IMR-90 (cell line): ENCODE data around the gene GDPD5. TPM values are rescaled to one million over a fixed set of nuclear protein-coding genes. Genes with fewer than 3 reads are reported as not detected.

Experiments used
- ATAC-seq: fragments of 200-7000 bp; cut with Tn5 transposase; 2 replicates; pipeline ENCODE4 v1.9.1; 2020; ENCODE audit warnings: low read depth, mild to moderate bottlenecking, moderate library complexity
- BruUV-seq: library from RNA; stranded (reverse); fragments of 400-500 nt; replicated peaks from 2 replicates; lab custom pipeline; 2021; lab: Mats Ljungman, UMichigan
- CTCF ChIA-PET: fragments of 300-600 bp; formaldehyde crosslinking; extraction: SDS; loops from one replicate; lab custom pipeline; 2021; ENCODE audit warnings: antibody characterized with exemption; lab: Yijun Ruan, JAX
- POLR2A ChIA-PET: fragments of 300-600 bp; sonication (Branson Sonifier 250); formaldehyde crosslinking; loops from one replicate; lab custom pipeline; 2022; ENCODE audit warnings: antibody characterized with exemption; ENCODE audit not compliant: unreplicated experiment; lab: Charles Lee
- DNase-seq: peaks from one replicate; pipeline ENCODE4 v3.0.0; 2013
- H2AFZ ChIP-seq: replicated peaks from 2 replicates; pipeline ENCODE3; 2013; ENCODE audit warnings: low read length, mild to moderate bottlenecking; ENCODE audit not compliant: poor library complexity
- H2AK5ac ChIP-seq: 2 replicates; pipeline ENCODE4 v1.6.1; 2013; ENCODE audit warnings: low read depth, low read length, inconsistent platforms
- H2AK9ac ChIP-seq: replicated peaks from 2 replicates; pipeline ENCODE3; 2013; ENCODE audit warnings: mild to moderate bottlenecking, low read depth, low read length, moderate library complexity; ENCODE audit not compliant: poor library complexity
- H2BK120ac ChIP-seq: 2 replicates; pipeline ENCODE4 v1.6.1; 2013; ENCODE audit warnings: low read depth, low read length, inconsistent platforms
- H2BK15ac ChIP-seq: 3 replicates; pipeline ENCODE4 v1.6.1; 2013; ENCODE audit warnings: low read depth, low read length, inconsistent platforms
- H2BK20ac ChIP-seq: 2 replicates; pipeline ENCODE4 v1.6.1; 2013; ENCODE audit warnings: low read depth, mild to moderate bottlenecking, inconsistent platforms, low read length, moderate library complexity
- H2BK5ac ChIP-seq: 2 replicates; pipeline ENCODE4 v1.6.1; 2013; ENCODE audit warnings: mild to moderate bottlenecking, low read depth, low read length, inconsistent platforms; ENCODE audit not compliant: poor library complexity, severe bottlenecking
- H3K14ac ChIP-seq: replicated peaks from 2 replicates; pipeline ENCODE4 v1.6.1; 2013; ENCODE audit warnings: low read depth, low read length, inconsistent platforms
- H3K18ac ChIP-seq: 2 replicates; pipeline ENCODE4 v1.6.1; 2013; ENCODE audit warnings: low read depth, low read length, control low read depth
- H3K23ac ChIP-seq: 2 replicates; pipeline ENCODE4 v1.6.1; 2013; ENCODE audit warnings: low read depth, low read length, inconsistent platforms
- H3K27ac ChIP-seq: 2 replicates; pipeline ENCODE4 v1.5.1; 2013; ENCODE audit warnings: mild to moderate bottlenecking, control low read depth, low read length; ENCODE audit not compliant: insufficient read depth
- H3K27me3 ChIP-seq: 2 replicates; pipeline ENCODE4 v1.6.1; 2013; ENCODE audit warnings: low read length; ENCODE audit not compliant: control insufficient read depth, insufficient read depth
- H3K36me3 ChIP-seq: 2 replicates; pipeline ENCODE4 v1.6.1; 2013; ENCODE audit warnings: low read length, mixed read lengths; ENCODE audit not compliant: control insufficient read depth, insufficient read depth
- H3K4ac ChIP-seq: 2 replicates; pipeline ENCODE4 v1.6.1; 2013; ENCODE audit warnings: low read depth, low read length, inconsistent platforms
- H3K4me1 ChIP-seq: 2 replicates; pipeline ENCODE4 v1.6.1; 2013; ENCODE audit warnings: low read length, mixed read lengths; ENCODE audit not compliant: control insufficient read depth, insufficient read depth
- H3K4me2 ChIP-seq: 2 replicates; pipeline ENCODE4 v1.6.1; 2013; ENCODE audit warnings: low read depth, mild to moderate bottlenecking, control low read depth, low read length, moderate library complexity
- H3K4me3 ChIP-seq: 2 replicates; pipeline ENCODE4 v1.5.1; 2013; ENCODE audit warnings: low read depth, mild to moderate bottlenecking, control low read depth, low read length, moderate library complexity; ENCODE audit not compliant: insufficient read depth
- H3K56ac ChIP-seq: 2 replicates; pipeline ENCODE4 v1.6.1; 2013; ENCODE audit warnings: low read length, inconsistent platforms; ENCODE audit not compliant: insufficient read depth; ENCODE audit errors: extremely low read depth
- H3K79me1 ChIP-seq, 2 experiments: 2 replicates each; pipeline ENCODE4 v1.6.1; 2013; ENCODE audit warnings: low read length in 2 of 2, inconsistent platforms in 1 of 2, low read depth in 1 of 2
- H3K9ac ChIP-seq: 2 replicates; pipeline ENCODE4 v1.6.1; 2013; ENCODE audit warnings: low read depth, low read length, control low read depth
- H3K9me1 ChIP-seq: 2 replicates; pipeline ENCODE4 v1.6.1; 2013; ENCODE audit warnings: low read length, inconsistent platforms; ENCODE audit not compliant: insufficient read depth
- H3K9me3 ChIP-seq: 2 replicates; pipeline ENCODE4 v1.6.1; 2013; ENCODE audit warnings: low read length; ENCODE audit not compliant: control insufficient read depth, insufficient read depth
- H4K20me1 ChIP-seq: 2 replicates; pipeline ENCODE4 v1.6.1; 2013; ENCODE audit warnings: low read length, inconsistent platforms; ENCODE audit not compliant: insufficient read depth
- H4K5ac ChIP-seq: 2 replicates; pipeline ENCODE4 v1.6.1; 2013; ENCODE audit warnings: mild to moderate bottlenecking, low read depth, low read length, control low read depth
- H4K8ac ChIP-seq, 2 experiments: 2 replicates each; pipeline ENCODE4 v1.6.1; 2013; ENCODE audit warnings: low read depth in 2 of 2, low read length in 2 of 2, control low read depth in 1 of 2, inconsistent platforms in 1 of 2
- H4K91ac ChIP-seq: 2 replicates; pipeline ENCODE4 v1.6.1; 2013; ENCODE audit warnings: low read depth, low read length, inconsistent platforms; ENCODE audit not compliant: insufficient read depth
- BHLHE40 ChIP-seq: fragments of 150-350 bp; IDR thresholded peaks from 2 replicates; pipeline ENCODE4 v1.6.1; 2016; ENCODE audit warnings: mild to moderate bottlenecking, low read depth, low read length
- CEBPB ChIP-seq: IDR thresholded peaks from 2 replicates; pipeline ENCODE4 v1.6.1; 2012; ENCODE audit warnings: low read depth, low read length, improper control_type of control experiment
- CHD1 ChIP-seq: IDR thresholded peaks from 2 replicates; pipeline ENCODE4 v1.6.1; 2012; ENCODE audit warnings: low read depth, low read length, improper control_type of control experiment
- CTCF ChIP-seq: conservative IDR thresholded peaks from 2 replicates; pipeline ENCODE4 v1.5.1; 2012; ENCODE audit warnings: mild to moderate bottlenecking, low read depth, low read length, improper control_type of control experiment
- ELK1 ChIP-seq: fragments of 150-350 bp; IDR thresholded peaks from 2 replicates; pipeline ENCODE4 v1.6.1; 2016; ENCODE audit warnings: low read depth, mild to moderate bottlenecking, low read length, moderate library complexity, borderline replicate concordance
- FOS ChIP-seq: fragments of 150-350 bp; IDR thresholded peaks from 2 replicates; pipeline ENCODE4 v1.6.1; 2016; ENCODE audit warnings: low read depth, low read length
- MAFK ChIP-seq: IDR thresholded peaks from 2 replicates; pipeline ENCODE4 v1.6.1; 2012; ENCODE audit warnings: low read depth, low read length, improper control_type of control experiment
- MAZ ChIP-seq: IDR thresholded peaks from 2 replicates; pipeline ENCODE4 v1.6.1; 2012; ENCODE audit warnings: low read depth, mild to moderate bottlenecking, low read length, improper control_type of control experiment, moderate library complexity, borderline replicate concordance
- MXI1 ChIP-seq: IDR thresholded peaks from 2 replicates; pipeline ENCODE4 v1.6.1; 2012; ENCODE audit warnings: low read depth, mild to moderate bottlenecking, low read length, moderate library complexity, borderline replicate concordance
- NFE2L2 ChIP-seq: fragments of 150-350 bp; IDR thresholded peaks from 2 replicates; pipeline ENCODE4 v1.6.1; 2016; ENCODE audit warnings: low read depth, mild to moderate bottlenecking, low read length
- POLR2A ChIP-seq: IDR thresholded peaks from 2 replicates; pipeline ENCODE4 v1.6.1; 2012; ENCODE audit warnings: mild to moderate bottlenecking, low read depth, low read length
- RAD21 ChIP-seq: IDR thresholded peaks from 2 replicates; pipeline ENCODE4 v1.6.1; 2012; ENCODE audit warnings: low read length, improper control_type of control experiment
- RCOR1 ChIP-seq: IDR thresholded peaks from 2 replicates; pipeline ENCODE4 v1.6.1; 2012; ENCODE audit warnings: mild to moderate bottlenecking, low read length, improper control_type of control experiment; ENCODE audit not compliant: insufficient replicate concordance
- RFX5 ChIP-seq: IDR thresholded peaks from 2 replicates; pipeline ENCODE4 v1.8.0; 2012; ENCODE audit warnings: low read depth, mild to moderate bottlenecking, low read length, moderate library complexity
- SMC3 ChIP-seq: fragments of 150-350 bp; IDR thresholded peaks from 2 replicates; pipeline ENCODE4 v1.6.1; 2016; ENCODE audit warnings: low read depth, mild to moderate bottlenecking, antibody characterized with exemption, low read length, moderate library complexity
- USF2 ChIP-seq: fragments of 150-350 bp; IDR thresholded peaks from 2 replicates; pipeline ENCODE4 v1.6.1; 2017; ENCODE audit warnings: mild to moderate bottlenecking, antibody characterized with exemption, low read length, low read depth
- WGBS, 2 experiments: methylation state at CpG; one replicate each; pipeline versions ENCODE4 v1.1.5 to v1.1.7; 2013; ENCODE audit warnings: missing lambda C conversion rate in 2 of 2; ENCODE audit not compliant: insufficient read length in 1 of 2; ENCODE audit errors: extremely low coverage in 2 of 2; 5-methylcytosine and 5-hydroxymethylcytosine counted together
- dilution Hi-C: fragments of 300-500 bp; cut with HindIII; formaldehyde crosslinking; loops from one replicate; pipeline ENCODE4 v1.14.3; 2018; ENCODE audit warnings: low sequenced_read_pairs; ENCODE audit not compliant: unreplicated experiment
- in situ Hi-C: fragments of 300-500 bp; cut with MboI; formaldehyde crosslinking; loops from 3 replicates; pipeline ENCODE4 v1.14.3; 2019; ENCODE audit warnings: low sequenced_read_pairs, inconsistent platforms, mixed read lengths
- intact Hi-C: fragments of 100-400 bp; cut with micrococcal nuclease; formaldehyde crosslinking; loops from 2 replicates; pipeline ENCODE4 v1.10.0; 2022
- polyA plus RNA-seq, 3 experiments: library from polyadenylated mRNA; depleted of rRNA; stranded (reverse); fragments of >200 nt; gene quantifications; 2 replicates each; pipeline ENCODE4 v1.2.3, GENCODE V29; 2012; ENCODE audit warnings: low replicate concordance in 1 of 3
- total RNA-seq: library from RNA; depleted of rRNA; stranded (reverse); fragments of >200 nt; gene quantifications from 2 replicates; pipeline ENCODE4 v1.2.3, GENCODE V29; 2012

GDPD5 gene
- total and polyA plus RNA-seq, 2 of the 4 experiments (the other 2 are of a cell fraction), result 2.0 to 7.9 TPM

- no peak overlapping the region for H2BK5ac ChIP-seq
- peak; percentile 92 for DNase-seq
- no peak overlapping the region for H2BK15ac ChIP-seq
- H3K9me3 ChIP-seq, result peaks cover 2% of the 10 kb centered on the region; the same call in 1 of the 2 replicates
- intact Hi-C loops, result no loop called here
- no peak overlapping the region for H2BK20ac ChIP-seq
- no peak overlapping the region for H3K27ac ChIP-seq
- no peak overlapping the region for H2AK5ac ChIP-seq
- in situ Hi-C loops, result no loop called here
- no peak overlapping the region for H3K18ac ChIP-seq
- whole genome bisulfite sequencing, 2 experiments, result 25% methylated on average over 4 of the region's 5 CpGs; no CpG with 5 or more reads in 1 of the 2 experiments
- H3K9me1 ChIP-seq, result 0 out of 2 replicates have a peak, but pooled peaks cover 5% of the 10 kb centered on the region
- BruUV-seq, result no TSS peak
- H4K20me1 ChIP-seq, result 0 out of 2 replicates have a peak, but pooled peaks cover 6% of the 10 kb centered on the region
- H3K4me2 ChIP-seq, result no peak overlapping the region
- no peaks in the 10 kb centered on the region for H3K27me3 ChIP-seq
- no peak overlapping the region for H2AFZ ChIP-seq
- no peaks in the 10 kb centered on the region for H3K79me1 ChIP-seq
- no peak overlapping the region for H4K5ac ChIP-seq
- dilution Hi-C loops, result no loop called here
- POLR2A ChIA-PET, result no interaction called here
- peaks cover 8% of the 10 kb centered on the region for H3K4me1 ChIP-seq
- no peak overlapping the region for H3K56ac ChIP-seq
- peak overlapping the region; percentile 18 for H2AK9ac ChIP-seq
- no peak overlapping the region for H3K4me3 ChIP-seq
- peak; percentile 78 for ATAC-seq
- CTCF ChIA-PET, result no interaction called here
- no peaks in the 10 kb centered on the region for H3K36me3 ChIP-seq
- no peak overlapping the region for H4K91ac ChIP-seq
- no peak overlapping the region for H3K23ac ChIP-seq
- TF ChIP-seq ELK1 (no peak), NFE2L2 (no peak), FOS (no peak), RAD21 (no peak), MAFK (no peak), CTCF (no peak), CHD1 (no peak), RFX5 (no peak), CEBPB (no peak), SMC3 (no peak), POLR2A (no peak), BHLHE40 (no peak), MAZ (no peak), RCOR1 (peak; percentile 99), MXI1 (no peak), USF2 (0 out of 2 replicates have a peak, but pooled peaks have one; percentile 42)
- H3K4ac ChIP-seq, result no peak overlapping the region
- H2BK120ac ChIP-seq, result no peak overlapping the region
- H4K8ac ChIP-seq, result no peak overlapping the region
- H3K14ac ChIP-seq, result no peak overlapping the region
- no peak overlapping the region for H3K9ac ChIP-seq
Observed at GRCh38 chr11:75513250-75513649, 12.5 kb downstream of the GDPD5 start.
